Lung (tissue), 12 donors: Measurements from ENCODE around the gene UMPS. TPM values are rescaled to one million over a fixed set of nuclear protein-coding genes. Genes with fewer than 3 reads are reported as not detected.

ENCODE experiments used
- ATAC-seq: fragments of 200-7000 bp; cut with Tn5 transposase; one replicate; pipeline ENCODE4 v1.9.1; 2020; ENCODE audit warnings: moderate number of reproducible peaks; ENCODE audit not compliant: insufficient read depth, low FRiP score
- DNase-seq, 3 donors: peaks; one replicate each; pipeline ENCODE4 v3.0.0-alpha.2; 2013 to 2017
- H3K27ac ChIP-seq, 2 donors: one replicate each; pipeline ENCODE4 v1.5.1; 2013; ENCODE audit warnings: mild to moderate bottlenecking in 2 of 2, moderate library complexity in 2 of 2, control low read depth in 1 of 2, inconsistent platforms in 1 of 2, low read depth in 1 of 2, low read length in 1 of 2
- H3K27me3 ChIP-seq, 3 donors: one replicate each; pipeline ENCODE4 v1.5.1; 2013; ENCODE audit warnings: low read length in 2 of 3; ENCODE audit not compliant: control insufficient read depth in 3 of 3, insufficient read depth in 3 of 3
- H3K36me3 ChIP-seq, 4 donors: one replicate each; pipeline ENCODE4 v1.5.1; 2013; ENCODE audit warnings: low read length in 4 of 4, mild to moderate bottlenecking in 1 of 4, moderate library complexity in 1 of 4; ENCODE audit not compliant: control insufficient read depth in 4 of 4, insufficient read depth in 4 of 4
- H3K4me1 ChIP-seq, 5 donors: one replicate each; pipeline ENCODE4 v1.5.1; 2013; ENCODE audit warnings: low read length in 5 of 5, mild to moderate bottlenecking in 2 of 5, moderate library complexity in 1 of 5; ENCODE audit not compliant: control insufficient read depth in 5 of 5, insufficient read depth in 5 of 5
- H3K4me3 ChIP-seq: one replicate; pipeline ENCODE4 v1.5.1; 2013; ENCODE audit warnings: mild to moderate bottlenecking, control low read depth, moderate library complexity
- H3K9ac ChIP-seq, 2 donors: one replicate each; pipeline ENCODE4 v1.5.1; 2013; ENCODE audit warnings: low read length in 2 of 2, control low read depth in 1 of 2; ENCODE audit not compliant: insufficient read depth in 1 of 2
- H3K9me3 ChIP-seq, 4 donors: one replicate each; pipeline ENCODE4 v1.5.1; 2013; ENCODE audit warnings: low read length in 3 of 4, mild to moderate bottlenecking in 1 of 4, moderate library complexity in 1 of 4; ENCODE audit not compliant: control insufficient read depth in 4 of 4, insufficient read depth in 3 of 4
- WGBS, 2 donors: extraction: QIAGEN DNeasy Blood & Tissue Kit; methylation state at CpG; one replicate each; pipeline ENCODE4 v1.1.7; 2013; 5-methylcytosine and 5-hydroxymethylcytosine counted together
- polyA plus RNA-seq, 2 donors: library from polyadenylated mRNA; stranded (reverse); fragments of 200-250 nt; gene quantifications; one replicate each; pipeline ENCODE4 v1.2.1, GENCODE V29; 2013
- total RNA-seq, 2 donors: library from RNA; depleted of rRNA in 1 of 2; stranded (reverse); fragments of >200 nt in 1 of 2; gene quantifications; one replicate each; pipeline ENCODE4 v1.2.1, GENCODE V29; 2014 to 2021
- TF ChIP-seq, protein P1 (sequence below): IDR thresholded peaks from 2 replicates; pipeline ENCODE4 v1.5.1; 2012; ENCODE audit warnings: mild to moderate bottlenecking; ENCODE audit errors: control extremely low read depth, extremely low read depth
- donor health status: control.
- donor health status: control.
- donor health status: Bipolar disorder and iron deficiency.
- donor health status: healthy.
- donor health status: DM: yes; HTN: yes; CAD: no.

UMPS gene
- total and polyA plus RNA-seq, 4 donors: 17.4 to 27.6 (median 20.4) TPM

DNA sequence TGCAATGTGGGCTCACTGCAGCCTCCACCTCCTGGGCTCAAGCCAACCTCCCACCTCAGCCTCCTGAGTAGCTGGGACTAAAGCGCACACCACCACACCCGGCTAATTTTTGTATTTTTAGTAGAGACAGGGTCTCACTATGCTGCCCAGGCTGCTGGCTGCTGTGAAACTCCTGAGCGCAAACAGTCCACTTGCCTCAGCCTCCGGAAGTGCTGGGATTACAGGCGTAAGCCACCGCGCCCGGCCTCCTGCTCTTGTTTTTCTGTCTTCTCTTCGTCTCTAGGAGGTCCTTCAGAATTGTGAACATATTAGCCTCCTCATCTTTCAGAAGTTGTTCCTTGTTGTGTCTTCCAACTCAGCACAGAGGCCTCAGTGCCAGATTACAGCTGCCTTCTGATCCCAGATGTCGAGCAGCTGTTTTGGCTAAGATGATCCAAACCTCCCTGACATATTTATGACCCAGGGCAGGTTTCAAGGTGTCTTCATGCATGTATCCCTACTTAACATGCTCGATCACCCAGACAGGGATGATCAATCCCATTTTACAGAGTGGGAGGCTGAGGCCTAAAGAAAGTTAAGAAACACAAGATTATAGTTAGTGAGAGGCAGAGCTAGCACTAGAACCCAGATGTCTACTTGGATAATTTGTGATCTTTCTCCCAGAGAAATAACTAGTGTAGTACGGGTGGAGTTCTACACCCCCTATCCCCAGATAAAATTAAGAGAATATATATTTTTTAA, 32.1 kb upstream of the UMPS start:
- no peak for ATAC-seq
- TF ChIP-seq, protein P1, sequence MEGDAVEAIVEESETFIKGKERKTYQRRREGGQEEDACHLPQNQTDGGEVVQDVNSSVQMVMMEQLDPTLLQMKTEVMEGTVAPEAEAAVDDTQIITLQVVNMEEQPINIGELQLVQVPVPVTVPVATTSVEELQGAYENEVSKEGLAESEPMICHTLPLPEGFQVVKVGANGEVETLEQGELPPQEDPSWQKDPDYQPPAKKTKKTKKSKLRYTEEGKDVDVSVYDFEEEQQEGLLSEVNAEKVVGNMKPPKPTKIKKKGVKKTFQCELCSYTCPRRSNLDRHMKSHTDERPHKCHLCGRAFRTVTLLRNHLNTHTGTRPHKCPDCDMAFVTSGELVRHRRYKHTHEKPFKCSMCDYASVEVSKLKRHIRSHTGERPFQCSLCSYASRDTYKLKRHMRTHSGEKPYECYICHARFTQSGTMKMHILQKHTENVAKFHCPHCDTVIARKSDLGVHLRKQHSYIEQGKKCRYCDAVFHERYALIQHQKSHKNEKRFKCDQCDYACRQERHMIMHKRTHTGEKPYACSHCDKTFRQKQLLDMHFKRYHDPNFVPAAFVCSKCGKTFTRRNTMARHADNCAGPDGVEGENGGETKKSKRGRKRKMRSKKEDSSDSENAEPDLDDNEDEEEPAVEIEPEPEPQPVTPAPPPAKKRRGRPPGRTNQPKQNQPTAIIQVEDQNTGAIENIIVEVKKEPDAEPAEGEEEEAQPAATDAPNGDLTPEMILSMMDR: no peak
- Histone ChIP-seq H3K9ac (no peak overlapping the region), H3K36me3 (peaks cover 0 to 13% (median 3%) of the 10 kb centered on the region in 4 donors), H3K4me3 (no peak overlapping the region), H3K4me1 (peaks cover 0 to 2% (median 0%) of the 10 kb centered on the region in 5 donors), H3K27ac (no peak overlapping the region), H3K27me3 (no peaks in the 10 kb centered on the region), H3K9me3 (no peaks in the 10 kb centered on the region)
- WGBS, 2 donors: 94% methylated on average over 12 of the region's 12 CpGs
- no peak for DNase-seq

DNA sequence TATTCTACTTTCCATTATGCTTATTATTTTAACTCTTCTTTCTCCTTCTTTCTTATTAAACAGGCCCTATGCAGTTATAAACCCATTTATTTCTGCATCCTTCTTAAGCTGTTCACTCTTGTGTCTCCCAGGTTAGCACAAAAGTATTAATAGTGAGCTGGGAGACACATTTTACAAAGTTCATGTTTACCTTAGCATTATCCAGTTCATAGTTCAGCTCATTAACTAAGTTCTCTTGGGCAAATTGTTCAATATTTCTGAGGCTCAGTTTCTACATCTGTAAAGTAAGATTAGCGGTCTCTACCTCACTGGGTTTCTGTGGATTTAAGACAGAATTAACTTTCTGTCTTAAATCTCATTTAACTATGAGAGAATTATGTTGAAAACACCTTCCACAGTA, 31.2 kb upstream of the UMPS start:
- no peak overlapping the region for H3K4me3 ChIP-seq
- H3K36me3 ChIP-seq: peaks cover 0 to 13% (median 3%) of the 10 kb centered on the region in 4 donors
- no peak overlapping the region for H3K9ac ChIP-seq
- ATAC-seq: no peak
- H3K9me3 ChIP-seq: no peaks in the 10 kb centered on the region
- no peak overlapping the region for H3K27ac ChIP-seq
- TF ChIP-seq, protein P1: no peak
- peaks cover 0 to 2% (median 0%) of the 10 kb centered on the region in 5 donors for H3K4me1 ChIP-seq
- no peak for DNase-seq
- 92 to 96% methylated on average over 1 of the region's 1 CpG for WGBS, 2 donors
- H3K27me3 ChIP-seq: no peaks in the 10 kb centered on the region

DNA sequence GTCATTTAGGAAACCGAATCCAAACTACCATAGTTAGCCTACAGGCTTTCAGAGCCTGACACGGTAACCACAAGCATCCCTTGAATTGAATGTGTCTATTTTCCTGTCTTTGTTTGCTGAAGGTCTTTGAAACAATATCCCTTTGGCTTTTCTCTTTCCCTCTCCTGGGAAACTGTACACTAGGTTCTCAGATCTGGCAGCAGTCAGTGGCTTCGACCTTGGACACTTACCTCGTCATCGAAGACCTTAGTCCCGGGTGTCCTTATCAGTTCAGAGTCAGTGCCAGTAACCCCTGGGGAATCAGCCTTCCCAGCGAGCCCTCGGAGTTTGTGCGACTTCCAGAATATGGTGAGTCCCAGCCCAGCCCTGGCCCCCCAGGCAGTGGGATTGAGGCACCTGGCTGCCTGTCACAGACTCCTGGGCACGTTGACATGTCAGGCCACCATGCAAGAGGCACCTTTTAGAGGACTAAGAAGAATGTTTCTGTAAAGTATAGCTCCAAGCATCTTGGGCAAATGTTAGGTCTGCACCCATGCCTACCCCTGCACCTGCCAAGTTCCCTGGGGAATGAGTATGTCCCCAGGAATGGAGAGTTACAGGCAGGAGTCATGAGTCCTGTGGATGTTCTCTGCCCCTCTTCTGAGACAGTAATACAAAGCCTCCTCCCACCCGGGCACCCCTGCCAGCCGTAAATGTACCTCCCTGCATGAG, 30.4 kb upstream of the UMPS start:
- DNase-seq (no peak), ATAC-seq (no peak)
- TF ChIP-seq, protein P1: no peak
- peaks cover 0 to 10% (median 3%) of the 10 kb centered on the region in 4 donors for H3K36me3 ChIP-seq
- H3K4me1 ChIP-seq: peaks cover 0 to 2% (median 0%) of the 10 kb centered on the region in 5 donors
- H3K27me3 ChIP-seq: no peaks in the 10 kb centered on the region
- H3K27ac ChIP-seq: peak overlapping the region in 1 of 2 donors; percentile 63
- 73 to 75% methylated on average over 12 of the region's 12 CpGs for WGBS, 2 donors
- no peak overlapping the region for H3K9ac ChIP-seq
- H3K9me3 ChIP-seq: no peaks in the 10 kb centered on the region
- H3K4me3 ChIP-seq: no peak overlapping the region
